Keratinocyte (primary cell): Measurements from ENCODE around the gene VEGFB. TPM values are rescaled to one million over a fixed set of nuclear protein-coding genes. Genes with fewer than 3 reads are reported as not detected.

Source experiments
- DNase-seq: peaks from one replicate; pipeline ENCODE4 v3.0.0-alpha.2; 2011; ENCODE audit warnings: low read depth, missing footprints, low spot score
- FAIRE-seq: peaks from 2 replicates; lab custom pipeline; 2011; peaks lifted over from hg19 to GRCh38; lab: Jason Lieb, UNC
- H2AFZ ChIP-seq: 2 replicates; pipeline ENCODE4 v1.6.0; 2012; ENCODE audit warnings: low read length, control low read depth, inconsistent platforms; ENCODE audit not compliant: control insufficient read depth
- H3K27ac ChIP-seq: 2 replicates; pipeline ENCODE4 v1.5.1; 2011; ENCODE audit warnings: low read length; ENCODE audit not compliant: control insufficient read depth, insufficient read depth
- H3K27me3 ChIP-seq: 3 replicates; pipeline ENCODE4 v1.6.0; 2011; ENCODE audit warnings: low read length; ENCODE audit not compliant: control insufficient read depth, insufficient read depth; ENCODE audit errors: extremely low read depth
- H3K36me3 ChIP-seq, 2 experiments: 2 replicates in 1 of 2; 3 replicates in 1 of 2; pipeline ENCODE4 v1.5.1; 2011; ENCODE audit warnings: low read length in 2 of 2, mild to moderate bottlenecking in 1 of 2; ENCODE audit not compliant: control insufficient read depth in 2 of 2, insufficient read depth in 2 of 2; ENCODE audit errors: extremely low read depth in 1 of 2
- H3K4me1 ChIP-seq: 3 replicates; pipeline ENCODE4 v1.5.1; 2011; ENCODE audit warnings: low read length; ENCODE audit not compliant: control insufficient read depth, insufficient read depth; ENCODE audit errors: extremely low read depth
- H3K4me2 ChIP-seq: 3 replicates; pipeline ENCODE4 v1.6.0; 2011; ENCODE audit warnings: low read depth, low read length; ENCODE audit not compliant: control insufficient read depth, insufficient read depth; ENCODE audit errors: extremely low read depth
- H3K4me3 ChIP-seq, 3 experiments: fragments of 200-600 bp in 1 of 3; sonication (generic) in 1 of 3; 2 replicates in 2 of 3; 3 replicates in 1 of 3; pipeline ENCODE4 v1.5.1; 2011 to 2016; ENCODE audit warnings: low read length in 3 of 3, mild to moderate bottlenecking in 3 of 3, control low read depth in 2 of 3, inconsistent platforms in 1 of 3, low read depth in 1 of 3, mixed read lengths in 1 of 3, mixed run types in 1 of 3, moderate library complexity in 1 of 3; ENCODE audit not compliant: control insufficient read depth in 2 of 3, insufficient read depth in 2 of 3; ENCODE audit errors: extremely low read depth in 1 of 3
- H3K79me2 ChIP-seq: 2 replicates; pipeline ENCODE4 v1.6.0; 2012; ENCODE audit warnings: low read length; ENCODE audit not compliant: control insufficient read depth, insufficient read depth
- H3K9ac ChIP-seq: 3 replicates; pipeline ENCODE4 v1.6.0; 2011; ENCODE audit warnings: low read length; ENCODE audit not compliant: control insufficient read depth, insufficient read depth; ENCODE audit errors: extremely low read depth
- H3K9me1 ChIP-seq: 3 replicates; pipeline ENCODE4 v1.6.0; 2011; ENCODE audit warnings: low read length; ENCODE audit not compliant: control insufficient read depth, insufficient read depth; ENCODE audit errors: extremely low read depth
- H3K9me3 ChIP-seq: 2 replicates; pipeline ENCODE4 v1.5.1; 2012; ENCODE audit warnings: low read depth, low read length; ENCODE audit not compliant: control insufficient read depth
- H4K20me1 ChIP-seq: 3 replicates; pipeline ENCODE4 v1.6.0; 2011; ENCODE audit warnings: low read length; ENCODE audit not compliant: control insufficient read depth, insufficient read depth; ENCODE audit errors: extremely low read depth
- EZH2 ChIP-seq: IDR thresholded peaks from one replicate; pipeline ENCODE4 v1.6.1; 2012; ENCODE audit warnings: inconsistent platforms, mild to moderate bottlenecking, low read length, moderate library complexity
- dilution Hi-C: fragments of 300-500 bp; cut with MboI; formaldehyde crosslinking; loops from one replicate; pipeline ENCODE4 v1.7.0; 2020; ENCODE audit warnings: low sequenced_read_pairs; ENCODE audit not compliant: extremely low pct_ligation_motif_present
- polyA plus RNA-seq, 5 experiments: library from polyadenylated mRNA; depleted of rRNA in 3 of 5; stranded (reverse) in 3 of 5; stranded (forward) in 1 of 5; unstranded in 1 of 5; fragments of >200 nt; gene quantifications; 1 replicate in 1 of 5; 2 replicates in 3 of 5; 3 replicates in 1 of 5; pipeline versions ENCODE4 v1.2.1 to v1.2.3, GENCODE V29; 2011 to 2012; ENCODE audit warnings: missing spikeins in 2 of 5, low read depth in 1 of 5, low replicate concordance in 1 of 5
- TF ChIP-seq, protein P1 (sequence below), 3 experiments: IDR thresholded peaks in 1 of 3; conservative IDR thresholded peaks in 1 of 3; optimal IDR thresholded peaks in 1 of 3; 2 replicates in 2 of 3; 3 replicates in 1 of 3; pipeline versions ENCODE3 to v1.5.1; 2011; ENCODE audit warnings: low read length in 3 of 3, mild to moderate bottlenecking in 3 of 3, moderate library complexity in 2 of 3, control low read depth in 1 of 3, inconsistent platforms in 1 of 3; ENCODE audit not compliant: insufficient read depth in 2 of 3; ENCODE audit errors: extremely low read depth in 1 of 3

VEGFB gene
- polyA plus RNA-seq, 1 donor (not counting 4 experiments of a cell fraction or from before 2014, with no cell fraction given): 10.0 TPM

DNA sequence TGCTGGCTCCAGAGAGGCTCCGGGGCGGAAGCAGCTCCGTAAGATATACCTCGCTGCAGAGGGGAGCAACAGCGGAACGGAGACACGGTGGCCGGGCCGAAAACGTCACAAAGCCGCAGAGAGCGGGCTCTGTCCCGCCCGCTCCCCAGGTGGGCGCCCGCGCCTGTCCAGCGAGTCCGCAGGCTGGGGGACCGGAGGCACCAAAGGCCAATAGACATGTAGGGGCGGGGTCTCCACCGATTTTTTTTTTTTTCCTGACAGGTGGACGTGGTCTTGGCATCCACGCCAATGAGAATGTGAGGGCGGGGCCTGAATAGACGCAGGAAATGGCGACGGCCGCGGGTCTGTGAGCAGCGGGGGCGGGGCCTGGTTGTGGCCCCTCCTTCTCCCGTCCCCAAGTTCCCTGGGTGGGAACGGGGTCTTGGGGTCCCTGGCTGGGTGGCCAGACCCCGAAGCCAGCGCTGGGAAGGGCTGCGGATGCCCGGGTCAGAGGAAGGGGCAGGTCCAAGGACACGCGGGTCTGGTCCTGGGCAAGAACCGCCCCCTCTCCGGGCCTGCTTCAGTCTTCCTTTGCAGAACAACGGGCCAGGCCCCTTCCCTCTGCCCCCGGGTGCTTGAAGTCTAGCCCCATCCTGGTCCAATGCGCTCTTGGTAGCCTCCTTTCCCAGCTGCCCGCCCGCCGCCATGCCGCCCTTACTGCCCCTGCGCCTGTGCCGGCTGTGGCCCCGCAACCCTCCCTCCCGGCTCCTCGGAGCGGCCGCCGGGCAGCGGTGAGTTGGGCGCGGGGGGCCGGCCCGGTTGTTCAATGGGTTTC lies 4.0 kb upstream of the VEGFB start, which contains the start of gene DNAJC4:
Gene DNAJC4 (plus strand): TSS at position 378 of the 814 bp plus-strand sequence. CDS start 307 bp downstream, at position 685.
- no peak for DNase-seq
- Histone ChIP-seq H3K27ac (peak within 1 kb of the TSS; percentile 70), H3K36me3 (peaks cover 3% of the 10 kb centered on the region in 2 experiments), H4K20me1 (no peaks in the 10 kb centered on the region), H3K4me3 (peak within 1 kb of the TSS; percentile 48 to 81 (median 66)), H2AFZ (peak within 1 kb of the TSS; percentile 83), H3K9ac (peak within 1 kb of the TSS; percentile 88), H3K4me1 (peaks cover 50% of the 10 kb centered on the region), H3K79me2 (peaks cover 17% of the 10 kb centered on the region), H3K27me3 (no peaks in the 10 kb centered on the region), H3K4me2 (peak within 1 kb of the TSS; percentile 78), H3K9me1 (peaks cover 2% of the 10 kb centered on the region), H3K9me3 (no peaks in the 10 kb centered on the region)
- dilution Hi-C loops: no loop called here
- no peak for FAIRE-seq
- no peak for TF ChIP-seq EZH2
- TF ChIP-seq, protein P1, sequence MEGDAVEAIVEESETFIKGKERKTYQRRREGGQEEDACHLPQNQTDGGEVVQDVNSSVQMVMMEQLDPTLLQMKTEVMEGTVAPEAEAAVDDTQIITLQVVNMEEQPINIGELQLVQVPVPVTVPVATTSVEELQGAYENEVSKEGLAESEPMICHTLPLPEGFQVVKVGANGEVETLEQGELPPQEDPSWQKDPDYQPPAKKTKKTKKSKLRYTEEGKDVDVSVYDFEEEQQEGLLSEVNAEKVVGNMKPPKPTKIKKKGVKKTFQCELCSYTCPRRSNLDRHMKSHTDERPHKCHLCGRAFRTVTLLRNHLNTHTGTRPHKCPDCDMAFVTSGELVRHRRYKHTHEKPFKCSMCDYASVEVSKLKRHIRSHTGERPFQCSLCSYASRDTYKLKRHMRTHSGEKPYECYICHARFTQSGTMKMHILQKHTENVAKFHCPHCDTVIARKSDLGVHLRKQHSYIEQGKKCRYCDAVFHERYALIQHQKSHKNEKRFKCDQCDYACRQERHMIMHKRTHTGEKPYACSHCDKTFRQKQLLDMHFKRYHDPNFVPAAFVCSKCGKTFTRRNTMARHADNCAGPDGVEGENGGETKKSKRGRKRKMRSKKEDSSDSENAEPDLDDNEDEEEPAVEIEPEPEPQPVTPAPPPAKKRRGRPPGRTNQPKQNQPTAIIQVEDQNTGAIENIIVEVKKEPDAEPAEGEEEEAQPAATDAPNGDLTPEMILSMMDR (optimal IDR thresholded peaks at IDR 0.05 in 1 of 3, IDR thresholded peaks at IDR 0.05 in 1 of 3, conservative IDR thresholded peaks at IDR 0.05 in 1 of 3; ENCODE audit: extremely low read depth in 1 of 3, insufficient read depth in 2 of 3, low read length in 3 of 3): no peak

DNA sequence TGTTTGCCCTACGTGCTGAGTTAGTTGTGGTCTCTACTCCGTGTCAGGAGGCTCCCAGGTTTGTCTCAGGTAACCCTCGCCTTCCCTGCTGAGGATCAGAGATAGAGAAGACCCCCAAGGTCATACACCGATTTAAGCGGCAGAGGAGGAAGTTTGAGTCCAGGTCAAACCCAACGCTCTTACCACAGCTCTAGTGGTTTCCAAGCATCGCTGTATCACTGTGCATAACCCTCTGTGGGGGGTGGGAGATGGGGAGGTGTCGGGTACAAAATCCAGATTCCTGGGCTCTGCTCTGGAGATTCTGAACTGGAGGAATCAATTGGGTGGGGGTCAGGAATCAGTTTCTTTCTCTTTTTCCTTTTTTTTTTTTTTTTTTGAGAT lies 3.4 kb upstream of the VEGFB start:
- Histone ChIP-seq H3K4me2 (peak overlapping the region; percentile 78), H3K36me3 (peaks cover 3 to 7% of the 10 kb centered on the region in 2 experiments), H2AFZ (peak overlapping the region; percentile 83), H3K27me3 (no peaks in the 10 kb centered on the region), H3K27ac (peak overlapping the region; percentile 70), H4K20me1 (no peaks in the 10 kb centered on the region), H3K9me3 (no peaks in the 10 kb centered on the region), H3K79me2 (peaks cover 13% of the 10 kb centered on the region), H3K4me1 (peaks cover 53% of the 10 kb centered on the region), H3K9me1 (peaks cover 2% of the 10 kb centered on the region), H3K9ac (peak overlapping the region; percentile 88), H3K4me3 (peak overlapping the region; percentile 48 to 81 (median 66))
- TF ChIP-seq, protein P1 (optimal IDR thresholded peaks at IDR 0.05 in 1 of 3, IDR thresholded peaks at IDR 0.05 in 1 of 3, conservative IDR thresholded peaks at IDR 0.05 in 1 of 3; ENCODE audit: extremely low read depth in 1 of 3, insufficient read depth in 2 of 3, low read length in 3 of 3): no peak
- TF ChIP-seq EZH2: no peak
- dilution Hi-C loops: no loop called here
- DNase-seq (no peak), FAIRE-seq (no peak)
